Panc1 (cell line): ENCODE measurements around the gene ARHGEF37. TPM values are rescaled to one million over a fixed set of nuclear protein-coding genes. Genes with fewer than 3 reads are reported as not detected.
A peak's percentile ranks its signal among the peaks of the same experiment; 100 is the strongest.

Source experiments
- ATAC-seq: fragments of 200-7000 bp; cut with Tn5 transposase; 2 replicates; pipeline ENCODE4 v1.9.1; 2020; ENCODE audit warnings: mild to moderate bottlenecking, moderate library complexity
- BruUV-seq: library from RNA; stranded (reverse); fragments of 400-500 nt; replicated peaks from 2 replicates; lab custom pipeline; 2021; lab: Mats Ljungman, UMichigan
- CTCF ChIA-PET: fragments of 300-600 bp; sonication (Branson Sonifier 250); formaldehyde crosslinking; loops from one replicate; lab custom pipeline; 2022; ENCODE audit warnings: antibody characterized with exemption; lab: Charles Lee
- POLR2A ChIA-PET: fragments of 300-600 bp; sonication (Branson Sonifier 250); formaldehyde crosslinking; loops from one replicate; lab custom pipeline; 2022; ENCODE audit warnings: antibody characterized with exemption; lab: Charles Lee
- DNase-seq: peaks from one replicate; pipeline ENCODE4 v3.0.0-alpha.2; 2010; ENCODE audit warnings: low read depth, low spot score
- H3K27ac ChIP-seq: 2 replicates; pipeline ENCODE4 v1.5.1; 2011; ENCODE audit warnings: mild to moderate bottlenecking, low read length, inconsistent platforms
- H3K27me3 ChIP-seq: fragments of 200-500 bp; sonication (Bioruptor generic); 2 replicates; pipeline ENCODE4 v1.6.0; 2014; ENCODE audit warnings: low read length, inconsistent platforms; ENCODE audit not compliant: control insufficient read depth, insufficient read depth
- H3K36me3 ChIP-seq: fragments of 200-500 bp; sonication (Bioruptor generic); 2 replicates; pipeline ENCODE4 v1.5.1; 2014; ENCODE audit warnings: inconsistent platforms, mild to moderate bottlenecking, low read length, moderate library complexity; ENCODE audit not compliant: control insufficient read depth, insufficient read depth
- H3K4me1 ChIP-seq: 2 replicates; pipeline ENCODE4 v1.5.1; 2011; ENCODE audit warnings: inconsistent platforms, mild to moderate bottlenecking, low read length, moderate library complexity; ENCODE audit not compliant: control insufficient read depth, insufficient read depth
- H3K4me3 ChIP-seq, 2 experiments: 2 replicates each; pipeline ENCODE4 v1.5.1; 2011 to 2012; ENCODE audit warnings: low read depth in 2 of 2, low read length in 2 of 2, mild to moderate bottlenecking in 2 of 2, inconsistent platforms in 1 of 2, moderate library complexity in 1 of 2
- H3K9me3 ChIP-seq: fragments of 200-500 bp; sonication (Bioruptor generic); 2 replicates; pipeline ENCODE4 v1.5.1; 2014; ENCODE audit warnings: low read depth, mild to moderate bottlenecking, inconsistent platforms, low read length, moderate library complexity; ENCODE audit not compliant: control insufficient read depth, insufficient read depth
- POLR2AphosphoS5 ChIP-seq: IDR thresholded peaks from 2 replicates; pipeline ENCODE4 v1.6.1; 2012; ENCODE audit warnings: mild to moderate bottlenecking, low read depth, low read length, moderate library complexity
- SIN3A ChIP-seq: IDR thresholded peaks from 2 replicates; pipeline ENCODE4 v1.6.1; 2012; ENCODE audit warnings: low read depth, mild to moderate bottlenecking, low read length, moderate library complexity, borderline replicate concordance; ENCODE audit not compliant: insufficient read depth
- TCF7L2 ChIP-seq: IDR thresholded peaks from 2 replicates; pipeline ENCODE4 v1.6.1; 2011; ENCODE audit warnings: mild to moderate bottlenecking, low read depth, low read length, inconsistent platforms
- in situ Hi-C: cut with HindIII; loops from 2 replicates; pipeline ENCODE4 v1.10.0; 2016; ENCODE audit warnings: low sequenced_read_pairs, low pct_unique_long_range_greater_than_20kb
- intact Hi-C: fragments of 100-400 bp; cut with micrococcal nuclease; formaldehyde crosslinking; loops from one replicate; pipeline ENCODE4 v1.10.0; 2022; ENCODE audit not compliant: unreplicated experiment
- total RNA-seq: library from RNA; stranded (reverse); gene quantifications from one replicate; pipeline ENCODE4 v1.2.1, GENCODE V29; 2021; ENCODE audit not compliant: unreplicated experiment
- TF ChIP-seq, protein P1 (sequence below), 2 experiments: IDR thresholded peaks; 2 replicates each; pipeline ENCODE4 v1.6.1; 2011 to 2012; ENCODE audit warnings: low read depth in 2 of 2, control low read depth in 1 of 2, low read length in 1 of 2, mild to moderate bottlenecking in 1 of 2, moderate library complexity in 1 of 2; ENCODE audit not compliant: insufficient read depth in 1 of 2
- TF ChIP-seq, protein P2 (sequence below): fragments of 450-650 bp; IDR thresholded peaks from 2 replicates; pipeline ENCODE4 v1.5.1; 2017; ENCODE audit warnings: mild to moderate bottlenecking

Gene ARHGEF37
- total RNA-seq, 1 experiment from 2014 or later, result 3.2 TPM

DNA sequence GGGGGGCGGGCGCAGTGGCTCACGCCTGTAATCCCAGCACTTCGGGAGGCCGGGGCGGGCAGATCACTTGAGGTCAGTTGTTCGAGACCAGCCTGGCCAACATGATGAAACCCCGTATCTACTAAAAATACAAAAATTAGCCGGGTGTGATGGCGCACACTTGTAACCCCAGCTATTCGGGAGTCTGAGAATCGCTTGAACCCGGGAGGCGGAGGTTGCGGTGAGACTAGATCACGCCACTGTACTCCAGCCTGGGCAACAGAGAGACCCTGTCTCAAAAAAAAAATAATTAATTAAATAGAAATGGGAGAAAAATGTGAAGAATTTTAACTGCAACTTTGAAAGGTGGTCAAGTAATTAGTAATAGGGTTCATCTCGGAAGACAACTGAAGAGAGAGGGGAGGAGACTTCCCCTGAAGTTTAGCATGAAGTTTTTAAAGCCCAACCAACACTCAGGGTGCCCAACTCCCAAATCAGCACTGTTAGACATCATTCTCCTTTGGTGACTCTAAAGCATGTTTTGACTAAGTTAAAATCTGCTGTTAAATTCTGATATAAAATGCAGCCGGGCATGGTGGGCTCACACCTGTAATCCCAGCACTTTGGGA, 28.6 kb upstream of the ARHGEF37 start:
- Histone ChIP-seq H3K4me1 (peaks cover 12% of the 10 kb centered on the region; the same call in 1 of the 2 replicates), H3K36me3 (peaks cover 25% of the 10 kb centered on the region), H3K4me3 (peak overlapping the region; percentile 71 to 99), H3K9me3 (no peaks in the 10 kb centered on the region), H3K27me3 (no peaks in the 10 kb centered on the region), H3K27ac (peak overlapping the region; percentile 98)
- intact Hi-C loops, result no loop called here
- DNase-seq, result no peak
- in situ Hi-C loops, result no loop called here
- TF ChIP-seq, protein P1, sequence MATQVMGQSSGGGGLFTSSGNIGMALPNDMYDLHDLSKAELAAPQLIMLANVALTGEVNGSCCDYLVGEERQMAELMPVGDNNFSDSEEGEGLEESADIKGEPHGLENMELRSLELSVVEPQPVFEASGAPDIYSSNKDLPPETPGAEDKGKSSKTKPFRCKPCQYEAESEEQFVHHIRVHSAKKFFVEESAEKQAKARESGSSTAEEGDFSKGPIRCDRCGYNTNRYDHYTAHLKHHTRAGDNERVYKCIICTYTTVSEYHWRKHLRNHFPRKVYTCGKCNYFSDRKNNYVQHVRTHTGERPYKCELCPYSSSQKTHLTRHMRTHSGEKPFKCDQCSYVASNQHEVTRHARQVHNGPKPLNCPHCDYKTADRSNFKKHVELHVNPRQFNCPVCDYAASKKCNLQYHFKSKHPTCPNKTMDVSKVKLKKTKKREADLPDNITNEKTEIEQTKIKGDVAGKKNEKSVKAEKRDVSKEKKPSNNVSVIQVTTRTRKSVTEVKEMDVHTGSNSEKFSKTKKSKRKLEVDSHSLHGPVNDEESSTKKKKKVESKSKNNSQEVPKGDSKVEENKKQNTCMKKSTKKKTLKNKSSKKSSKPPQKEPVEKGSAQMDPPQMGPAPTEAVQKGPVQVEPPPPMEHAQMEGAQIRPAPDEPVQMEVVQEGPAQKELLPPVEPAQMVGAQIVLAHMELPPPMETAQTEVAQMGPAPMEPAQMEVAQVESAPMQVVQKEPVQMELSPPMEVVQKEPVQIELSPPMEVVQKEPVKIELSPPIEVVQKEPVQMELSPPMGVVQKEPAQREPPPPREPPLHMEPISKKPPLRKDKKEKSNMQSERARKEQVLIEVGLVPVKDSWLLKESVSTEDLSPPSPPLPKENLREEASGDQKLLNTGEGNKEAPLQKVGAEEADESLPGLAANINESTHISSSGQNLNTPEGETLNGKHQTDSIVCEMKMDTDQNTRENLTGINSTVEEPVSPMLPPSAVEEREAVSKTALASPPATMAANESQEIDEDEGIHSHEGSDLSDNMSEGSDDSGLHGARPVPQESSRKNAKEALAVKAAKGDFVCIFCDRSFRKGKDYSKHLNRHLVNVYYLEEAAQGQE (IDR thresholded peaks at IDR 0.05; ENCODE audit: insufficient read depth in 1 of 2, low read depth in 2 of 2, low read length in 1 of 2), result no peak
- TF ChIP-seq SIN3A, result no peak
- no peak for TF ChIP-seq POLR2AphosphoS5
- TF ChIP-seq, protein P2, sequence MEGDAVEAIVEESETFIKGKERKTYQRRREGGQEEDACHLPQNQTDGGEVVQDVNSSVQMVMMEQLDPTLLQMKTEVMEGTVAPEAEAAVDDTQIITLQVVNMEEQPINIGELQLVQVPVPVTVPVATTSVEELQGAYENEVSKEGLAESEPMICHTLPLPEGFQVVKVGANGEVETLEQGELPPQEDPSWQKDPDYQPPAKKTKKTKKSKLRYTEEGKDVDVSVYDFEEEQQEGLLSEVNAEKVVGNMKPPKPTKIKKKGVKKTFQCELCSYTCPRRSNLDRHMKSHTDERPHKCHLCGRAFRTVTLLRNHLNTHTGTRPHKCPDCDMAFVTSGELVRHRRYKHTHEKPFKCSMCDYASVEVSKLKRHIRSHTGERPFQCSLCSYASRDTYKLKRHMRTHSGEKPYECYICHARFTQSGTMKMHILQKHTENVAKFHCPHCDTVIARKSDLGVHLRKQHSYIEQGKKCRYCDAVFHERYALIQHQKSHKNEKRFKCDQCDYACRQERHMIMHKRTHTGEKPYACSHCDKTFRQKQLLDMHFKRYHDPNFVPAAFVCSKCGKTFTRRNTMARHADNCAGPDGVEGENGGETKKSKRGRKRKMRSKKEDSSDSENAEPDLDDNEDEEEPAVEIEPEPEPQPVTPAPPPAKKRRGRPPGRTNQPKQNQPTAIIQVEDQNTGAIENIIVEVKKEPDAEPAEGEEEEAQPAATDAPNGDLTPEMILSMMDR, result no peak
- no peak for TF ChIP-seq TCF7L2
- BruUV-seq, result no TSS peak
- ChIA-PET CTCF (interaction anchor here (0.9 to 1.2 kb wide), 3 partner anchors 10 to 69 kb away, joined by 3 read pairs; no protein-coding TSS in a partner anchor), POLR2A (interaction anchor here (1.3 to 1.5 kb wide), 2 partner anchors 10 to 107 kb away, joined by 3 to 4 read pairs; no protein-coding TSS in a partner anchor)
- ATAC-seq, result no peak

DNA sequence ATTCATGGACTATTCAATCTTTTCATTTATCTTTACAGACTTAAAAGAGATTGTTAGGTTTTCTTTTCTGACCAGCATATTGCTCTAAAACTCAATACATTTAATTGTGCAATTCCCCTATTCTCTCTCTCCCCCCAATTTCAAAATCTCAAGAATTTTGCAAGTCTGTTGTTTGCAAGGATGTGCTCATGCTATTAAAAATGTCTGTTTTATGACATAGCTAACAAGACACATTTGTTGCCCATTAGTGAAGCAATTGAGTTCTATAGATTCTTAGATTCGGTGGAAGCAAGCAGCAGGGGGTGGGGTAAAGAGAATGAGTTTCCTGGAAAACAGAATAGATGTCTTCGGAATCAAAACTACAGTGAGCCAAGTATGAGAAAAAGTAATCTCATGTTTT, 21.6 kb upstream of the ARHGEF37 start:
- Histone ChIP-seq H3K27me3 (no peaks in the 10 kb centered on the region), H3K27ac (peak overlapping the region; percentile 41; the same call in 1 of the 2 replicates), H3K9me3 (no peaks in the 10 kb centered on the region), H3K4me1 (peaks cover 29% of the 10 kb centered on the region), H3K36me3 (no peaks in the 10 kb centered on the region), H3K4me3 (no peak overlapping the region)
- TF ChIP-seq, protein P1 (IDR thresholded peaks at IDR 0.05; ENCODE audit: insufficient read depth in 1 of 2, low read depth in 2 of 2, low read length in 1 of 2), result no peak
- TF ChIP-seq SIN3A, result no peak
- TF ChIP-seq, protein P2, result no peak
- no peak for TF ChIP-seq TCF7L2
- no peak for TF ChIP-seq POLR2AphosphoS5
- no TSS peak for BruUV-seq
- CTCF ChIA-PET, result no interaction called here
- POLR2A ChIA-PET, result no interaction called here
- ATAC-seq, result no peak
- intact Hi-C loops (loop anchor here (5.0 to 10.0 kb wide), 3 partner anchors 287 to 825 kb away; partner anchors contain the start of genes ABLIM3 and AFAP1L1), in situ Hi-C loops (no loop called here)
- no peak for DNase-seq
